Kasumi-1 (cell line): ENCODE measurements around the gene LARP7.
"Not testable (repeated sequence)": the region's sequence is repeated elsewhere in the genome, so short reads cannot be mapped to it uniquely, and the experiment has no call there.

Experiments
- DNase-seq, 2 experiments: peaks; one replicate each; lab custom pipeline; 2025; lab: John Stamatoyannopoulos, UW

The LARP7 gene

DNA sequence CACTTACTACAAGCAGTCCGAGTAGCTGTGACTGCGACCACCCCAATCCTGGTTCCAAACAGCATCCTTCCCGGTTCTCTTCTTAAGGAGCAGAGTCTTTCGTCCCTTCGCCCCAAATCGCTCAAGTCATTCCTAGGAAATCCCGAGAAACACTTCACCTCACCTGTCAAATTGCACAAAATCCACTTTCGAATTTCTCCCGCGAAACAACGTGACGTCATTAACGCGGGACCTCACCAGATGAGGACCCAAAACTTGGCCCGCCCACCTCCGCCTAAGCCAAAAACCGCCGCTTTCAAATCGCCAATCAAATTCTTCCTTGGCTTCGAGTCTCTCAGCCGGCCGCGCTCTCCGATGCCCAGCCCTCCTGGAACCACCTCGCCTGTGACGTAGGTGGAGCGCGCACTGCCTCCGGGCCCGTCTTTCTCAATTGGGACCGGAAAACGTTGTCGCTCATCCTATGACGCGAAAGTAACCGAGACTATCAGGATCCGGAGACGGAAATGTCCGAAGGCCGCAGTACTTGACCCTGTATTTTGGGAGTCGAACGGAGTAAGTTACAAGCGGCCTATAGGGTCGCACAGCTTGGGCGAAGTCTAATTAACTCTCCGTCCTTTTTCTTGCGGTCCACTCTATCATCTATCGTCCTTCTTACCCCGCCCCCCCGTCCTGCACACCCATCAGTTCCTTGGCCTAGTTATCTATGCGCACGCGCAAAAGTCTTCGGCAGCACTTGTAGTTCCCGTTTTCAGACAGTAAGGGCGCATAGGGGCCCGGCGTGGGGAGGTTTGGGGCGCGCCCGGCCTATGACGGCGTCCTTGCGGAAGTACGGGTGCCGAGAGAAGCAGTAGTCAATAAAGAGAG lies at the start of gene LARP7, which contains the start of gene ZGRF1:
LARP7 (plus strand) TSS at position 456 of the 864 bp plus-strand sequence. CDS start 7,527 bp downstream, outside the sequence.
ZGRF1 (minus strand) TSS at position 222 of the 864 bp plus-strand sequence. CDS start 3,733 bp downstream, outside the sequence.
- peak; percentile 98 for DNase-seq

DNA sequence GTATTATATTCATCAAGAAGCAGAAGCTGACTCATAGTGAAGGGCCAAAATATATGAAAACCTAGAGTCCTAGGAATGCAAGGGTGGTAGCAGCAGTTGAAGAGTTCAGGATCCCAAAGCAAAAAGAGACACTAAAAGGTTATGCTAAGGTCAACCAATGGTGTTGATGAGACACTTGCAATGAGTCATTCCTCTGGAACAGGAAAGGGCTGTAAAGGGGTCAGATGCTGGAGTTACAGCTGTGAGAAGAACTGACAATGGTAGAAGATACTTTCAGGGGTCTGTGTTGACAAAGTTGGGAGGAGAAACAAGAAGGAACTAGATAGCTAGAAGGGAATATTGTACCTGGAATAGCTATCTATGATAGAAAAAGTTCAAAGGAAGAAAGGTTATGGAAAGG lies 47.7 kb upstream of the LARP7 start:
- peak in 1 of 2 experiments; percentile 3 for DNase-seq

DNA sequence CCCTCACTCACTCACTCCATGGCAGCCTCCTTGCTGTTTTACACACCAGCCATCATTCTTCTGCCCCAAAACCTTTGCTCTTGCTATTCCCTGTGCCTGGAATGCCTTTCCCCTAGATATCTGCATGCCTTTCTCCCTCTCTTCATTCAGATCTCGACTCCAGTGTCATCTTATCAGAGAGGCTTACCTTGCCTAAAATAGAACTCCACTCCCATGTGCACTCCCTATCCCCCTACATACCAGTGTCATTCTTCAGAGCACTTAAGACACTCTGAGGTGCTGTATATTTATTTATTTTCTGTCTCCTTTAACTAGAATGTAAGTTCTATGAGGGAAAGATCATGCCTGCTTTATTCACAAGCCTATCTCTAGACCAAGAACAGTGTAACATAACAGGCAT lies 45.4 kb upstream of the LARP7 start:
- no peak for DNase-seq

DNA sequence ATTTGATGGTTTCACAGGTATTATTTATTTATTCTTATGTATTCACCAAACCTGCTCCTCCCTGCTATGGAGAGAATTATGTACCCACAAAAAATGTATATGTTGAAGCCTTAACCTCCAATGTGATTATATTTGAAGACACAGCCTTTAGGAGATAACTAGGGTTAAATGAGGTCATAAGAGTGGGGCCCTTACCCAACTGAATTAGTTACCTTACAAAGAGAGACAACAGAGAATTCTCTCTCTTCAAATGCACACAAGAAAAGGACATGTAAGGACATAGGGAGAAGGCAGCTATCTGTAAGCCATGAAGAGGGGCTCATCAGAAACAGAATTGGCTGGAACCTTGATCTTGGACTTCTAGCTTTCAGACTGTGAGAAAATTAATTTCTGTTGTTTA lies 44.2 kb upstream of the LARP7 start:
- no peak for DNase-seq

DNA sequence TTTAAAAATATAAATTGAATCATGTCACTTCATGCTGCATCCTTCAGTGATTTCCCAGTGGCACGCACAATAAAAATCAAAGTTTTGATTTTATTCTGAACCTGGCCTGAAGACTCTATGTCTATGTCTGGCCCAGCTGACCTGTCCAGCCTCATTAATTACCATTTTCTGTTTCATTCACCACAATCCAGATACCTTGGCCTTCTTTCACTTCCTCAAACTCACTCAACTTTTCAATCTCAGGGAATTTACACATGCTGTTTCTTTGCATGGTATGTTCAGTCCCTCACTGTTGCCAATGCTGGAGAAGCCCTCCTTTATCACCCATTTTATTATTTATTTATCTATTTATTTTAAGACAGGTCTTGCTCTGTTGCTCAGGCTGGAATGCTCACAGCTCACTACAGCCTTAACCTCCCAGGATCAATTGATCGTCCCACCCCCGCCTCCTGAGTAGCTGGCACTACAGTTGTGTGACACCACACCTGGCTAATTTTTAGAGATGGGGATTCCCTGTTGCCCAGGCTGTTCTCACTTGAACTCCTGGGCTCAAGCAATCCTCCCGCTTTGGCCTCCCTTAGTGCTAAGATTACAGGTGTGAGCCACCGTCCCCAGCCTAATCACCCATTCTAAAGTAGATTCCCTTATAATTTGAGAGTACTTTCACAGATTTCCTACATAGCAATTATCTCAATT lies 43.4 kb upstream of the LARP7 start:
- no peak for DNase-seq

DNA sequence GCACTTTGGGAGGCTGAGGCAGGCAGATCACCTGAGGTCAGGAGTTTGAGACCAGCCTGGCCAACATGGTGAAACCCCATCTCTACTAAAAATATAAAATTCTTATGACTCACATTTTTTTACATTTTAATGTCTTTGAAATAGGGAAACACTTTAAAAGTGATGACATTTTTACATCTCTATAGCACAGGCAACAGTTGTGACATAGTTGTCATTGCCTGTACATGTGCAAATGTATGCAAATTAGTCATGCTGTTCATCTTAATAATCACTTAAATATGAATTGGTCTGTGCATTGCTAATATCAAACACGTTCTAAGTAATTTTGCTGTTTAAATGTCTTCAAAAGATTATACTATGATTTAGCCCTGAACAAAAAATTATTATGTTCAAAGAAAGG lies 42.0 kb upstream of the LARP7 start:
- DNase-seq, result no peak

DNA sequence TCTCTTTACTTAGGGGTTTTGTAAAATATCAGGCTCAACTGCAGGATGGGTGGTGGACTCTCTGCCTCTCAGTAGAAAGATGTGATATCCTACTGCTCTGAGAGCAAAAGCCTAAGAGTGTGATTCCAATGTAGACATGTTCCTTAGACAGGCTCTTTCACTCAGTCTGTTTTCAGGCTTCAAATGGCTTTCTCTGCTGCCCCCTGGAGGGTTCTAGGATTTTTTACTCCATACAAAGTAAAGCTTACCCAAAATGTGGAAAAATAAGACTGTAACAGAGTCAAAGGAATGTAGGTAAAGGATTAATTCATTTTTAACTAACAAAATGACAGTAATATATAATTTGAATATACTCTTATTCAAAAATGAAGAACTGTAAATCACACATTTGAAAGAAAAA lies 32.4 kb upstream of the LARP7 start:
- DNase-seq, result peak; percentile 70 to 77

DNA sequence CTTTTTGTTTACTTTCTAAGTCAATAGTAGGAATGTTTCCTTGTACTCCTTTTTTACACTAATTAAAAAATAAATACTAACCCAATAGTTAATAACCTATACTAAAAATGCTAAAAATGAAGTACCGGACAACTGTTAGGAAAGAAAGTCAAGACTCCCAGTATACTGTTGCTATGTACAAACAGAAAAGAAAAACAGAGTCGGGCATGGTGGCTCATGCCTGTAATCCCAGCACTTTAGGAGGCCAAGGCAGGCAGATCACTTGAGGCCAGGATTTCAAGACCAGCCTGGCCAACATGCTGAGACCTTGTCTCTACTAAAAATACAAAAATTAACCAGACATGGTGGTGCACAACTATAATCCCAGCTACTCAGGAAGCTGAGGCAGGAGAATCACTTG lies 24.1 kb upstream of the LARP7 start:
- DNase-seq, result not testable (repeated sequence)

DNA sequence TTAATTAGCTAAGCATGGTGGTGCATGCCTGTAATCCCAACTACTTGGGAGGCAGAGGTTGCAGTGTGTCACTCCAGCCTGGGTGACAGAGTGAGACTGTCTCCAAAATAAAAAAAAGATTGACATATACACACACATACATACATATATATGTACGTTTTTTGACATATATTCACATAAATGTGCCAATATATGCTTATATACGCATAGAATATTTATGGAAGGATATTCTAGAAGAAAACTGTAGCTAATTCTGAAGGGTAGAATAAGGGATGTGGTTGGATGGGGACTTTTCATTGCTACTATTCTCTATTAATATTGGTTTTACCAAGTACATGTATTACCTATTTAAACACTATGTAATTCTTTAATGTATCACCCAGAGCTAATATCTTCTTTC lies 20.0 kb upstream of the LARP7 start:
- DNase-seq, result no peak

DNA sequence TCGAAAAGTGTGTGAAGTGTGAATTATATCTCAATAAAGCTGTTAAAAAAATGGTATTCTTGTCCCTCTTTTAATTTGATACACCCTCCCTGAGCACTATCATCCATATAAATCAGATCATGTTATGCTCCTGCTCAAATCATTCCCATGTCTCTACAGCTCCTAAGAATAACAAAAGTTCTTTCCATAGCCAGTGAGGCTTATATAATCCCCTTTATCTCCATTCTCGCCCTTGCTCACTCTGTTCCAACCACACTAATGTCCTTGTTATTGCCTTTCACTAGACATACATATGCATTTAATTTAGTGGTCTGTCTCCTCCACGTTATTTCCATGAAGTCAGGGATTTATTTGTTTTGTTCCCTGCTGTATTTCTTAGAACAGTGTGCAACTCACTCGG lies 10.7 kb upstream of the LARP7 start:
- no peak for DNase-seq

DNA sequence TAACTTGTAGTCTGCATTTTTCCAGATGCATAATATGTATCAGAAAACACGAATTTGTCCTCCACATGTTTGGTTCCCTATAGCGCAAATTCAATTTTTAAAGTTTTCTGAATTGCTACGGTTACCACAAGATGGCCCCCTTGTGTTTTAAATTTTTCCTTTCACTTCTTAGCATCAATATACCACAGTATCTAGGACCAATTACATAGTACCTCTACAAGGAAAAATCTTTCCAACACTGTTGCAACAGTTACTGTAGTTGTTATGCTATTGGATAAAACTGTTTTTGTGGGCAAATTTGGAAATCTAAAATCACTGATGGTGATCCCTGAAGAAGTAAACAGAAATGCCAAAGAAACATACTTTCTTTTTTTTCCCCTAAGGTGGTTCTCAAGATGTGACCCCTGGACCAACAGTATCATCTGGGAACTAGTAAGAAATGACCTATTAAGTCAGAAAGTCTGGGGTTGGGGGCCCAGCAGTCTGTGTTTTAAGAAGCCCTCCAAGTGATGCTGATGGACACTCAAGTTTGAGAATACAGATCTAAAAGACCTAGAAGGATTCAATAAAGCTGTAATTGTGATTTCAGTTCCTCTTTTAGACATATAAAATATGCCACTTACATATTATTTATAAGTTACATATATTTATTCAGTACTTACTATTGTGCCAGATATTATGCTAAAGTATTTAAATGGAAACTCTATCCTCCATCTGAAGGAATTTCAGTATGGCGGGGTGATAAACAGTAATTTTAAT lies 3.3 kb upstream of the LARP7 start:
- peak; percentile 70 to 82 for DNase-seq

DNA sequence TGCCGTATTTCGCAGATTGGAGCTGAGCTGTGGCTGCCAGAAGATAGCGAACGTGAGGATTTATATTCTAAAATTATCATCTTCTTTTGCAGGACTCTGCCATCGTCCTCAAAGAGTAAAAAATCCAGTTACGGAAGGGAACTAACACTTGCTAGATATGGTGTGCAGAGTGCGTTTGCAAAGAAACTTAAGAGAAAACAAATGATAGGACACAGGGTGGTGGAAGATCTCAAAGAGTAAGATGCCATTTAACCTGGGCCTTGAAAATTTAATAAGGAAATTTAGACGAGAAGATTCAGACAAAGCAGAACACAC lies 566 bp downstream of the LARP7 start:
- DNase-seq, result no peak

DNA sequence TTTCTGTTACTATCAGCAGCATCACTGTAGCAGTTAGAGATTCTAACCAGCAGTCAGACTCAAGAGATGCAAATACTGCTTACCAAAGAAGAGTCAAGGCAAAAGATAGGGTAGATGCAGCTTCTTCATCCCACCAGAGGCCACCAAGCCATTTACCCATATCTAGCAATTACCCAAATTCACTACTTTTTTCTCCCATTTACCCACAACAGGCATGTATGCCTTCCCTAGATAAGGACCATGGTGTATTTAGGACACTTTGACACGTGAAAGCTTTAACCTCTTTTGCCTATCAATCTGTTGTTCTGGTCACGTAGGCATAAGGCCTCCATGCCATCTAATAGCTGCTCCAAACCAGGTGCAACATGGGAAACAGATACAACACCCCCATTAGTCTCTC lies 5.6 kb downstream of the LARP7 start:
- DNase-seq, result no peak

DNA sequence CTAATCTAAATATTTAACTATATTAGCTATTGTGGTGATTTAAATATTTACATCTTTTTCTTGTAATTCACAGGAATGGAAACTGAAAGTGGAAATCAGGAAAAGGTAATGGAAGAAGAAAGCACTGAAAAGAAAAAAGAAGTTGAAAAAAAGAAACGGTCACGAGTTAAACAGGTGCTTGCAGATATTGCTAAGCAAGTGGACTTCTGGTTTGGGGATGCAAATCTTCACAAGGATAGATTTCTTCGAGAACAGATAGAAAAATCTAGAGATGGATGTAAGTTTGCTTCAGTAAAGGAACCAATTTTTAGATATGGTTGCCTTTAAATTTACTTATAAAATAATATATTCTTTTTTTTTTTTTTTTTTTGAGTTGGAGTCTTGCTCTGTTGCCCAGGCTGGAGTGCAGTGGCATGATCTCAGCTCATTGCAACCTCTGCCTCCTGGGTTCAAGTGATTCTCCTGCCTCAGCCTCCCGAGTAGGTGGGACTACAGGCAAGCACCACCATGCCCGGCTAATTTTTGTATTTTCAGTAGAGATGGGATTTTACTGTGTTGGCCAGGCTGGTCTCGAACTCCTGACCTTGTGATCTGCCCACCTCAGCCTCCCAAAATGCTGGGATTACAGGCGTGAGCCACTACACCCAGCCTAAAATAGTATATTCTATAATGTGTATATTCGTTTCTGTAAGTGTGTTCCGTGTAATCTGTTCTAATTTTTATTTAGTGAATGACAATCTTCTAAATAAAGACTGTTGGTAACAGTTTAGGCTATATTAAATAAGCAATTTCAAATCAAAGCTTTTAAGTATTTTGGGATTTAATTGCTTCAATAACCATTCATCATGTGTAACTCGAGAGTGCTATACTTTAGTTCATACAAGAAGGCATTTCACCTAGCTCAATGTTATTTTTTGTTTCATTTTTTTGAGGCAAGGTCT lies 7.9 kb downstream of the LARP7 start:
- not testable (repeated sequence) for DNase-seq

DNA sequence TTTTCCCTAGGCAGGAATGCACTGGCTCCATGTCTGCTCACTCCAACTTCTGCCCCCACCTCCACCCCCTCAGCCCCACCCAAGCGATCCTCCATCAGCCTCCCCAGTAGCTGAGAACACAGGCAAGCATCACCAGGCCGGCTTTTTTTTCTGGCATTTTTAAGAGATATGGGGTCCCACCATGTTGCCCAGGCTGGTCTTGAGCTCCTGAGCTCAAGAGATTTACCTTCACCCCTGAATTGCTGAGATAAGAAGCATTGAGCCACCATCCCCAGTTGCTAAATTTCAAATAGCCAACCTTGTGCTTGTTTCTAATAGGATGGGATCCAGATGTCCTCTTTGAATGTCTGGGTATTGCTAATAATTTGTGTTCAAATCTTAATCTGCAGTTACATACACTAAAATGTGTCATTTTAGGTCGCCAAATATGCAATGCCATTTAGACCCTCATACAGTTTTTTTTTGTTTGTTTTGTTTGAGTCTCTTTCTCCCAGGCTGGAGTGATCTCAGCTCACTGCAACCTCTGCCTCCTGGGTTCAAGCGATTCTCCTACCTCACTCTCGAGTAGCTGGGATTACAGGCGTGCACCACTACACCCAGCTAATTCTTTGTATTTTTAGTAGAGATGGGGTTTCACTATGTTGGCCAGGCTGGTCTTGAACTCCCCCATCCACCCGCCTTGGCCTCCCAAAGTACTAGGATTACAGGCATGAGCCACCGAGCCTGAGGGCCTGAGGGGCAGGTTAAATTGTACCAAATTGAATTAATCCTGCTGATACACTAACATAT lies 8.8 kb downstream of the LARP7 start:
- DNase-seq, result no peak

DNA sequence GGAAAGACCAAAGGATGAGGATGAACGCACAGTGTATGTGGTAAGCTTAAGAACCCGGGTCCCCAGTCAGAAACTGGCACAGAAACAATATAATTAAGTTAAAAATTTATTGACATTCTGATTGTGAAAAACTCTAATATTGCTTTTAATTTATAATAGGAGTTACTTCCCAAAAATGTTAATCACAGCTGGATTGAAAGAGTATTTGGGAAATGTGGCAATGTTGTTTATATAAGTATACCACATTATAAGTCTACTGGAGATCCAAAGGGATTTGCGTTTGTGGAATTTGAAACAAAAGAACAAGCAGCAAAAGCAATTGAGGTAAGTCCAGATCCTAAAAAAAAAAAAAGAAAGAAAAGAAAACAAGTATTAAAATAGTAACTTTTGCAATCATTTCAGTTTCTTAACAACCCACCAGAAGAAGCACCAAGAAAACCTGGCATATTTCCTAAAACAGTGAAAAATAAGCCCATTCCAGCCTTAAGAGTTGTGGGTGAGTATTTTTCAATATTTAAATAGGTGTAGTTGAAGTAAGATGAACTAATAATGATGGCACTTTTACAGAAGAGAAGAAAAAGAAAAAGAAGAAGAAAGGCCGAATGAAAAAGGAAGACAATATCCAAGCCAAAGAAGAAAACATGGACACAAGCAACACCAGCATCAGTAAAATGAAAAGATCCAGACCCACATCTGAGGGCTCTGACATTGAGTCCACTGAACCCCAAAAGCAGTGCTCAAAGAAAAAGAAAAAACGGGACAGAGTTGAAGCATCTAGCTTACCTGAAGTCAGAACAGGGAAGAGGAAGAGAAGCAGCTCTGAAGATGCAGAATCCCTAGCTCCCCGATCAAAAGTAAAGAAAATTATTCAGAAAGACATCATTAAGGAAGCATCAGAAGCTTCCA lies 9.9 kb downstream of the LARP7 start:
- DNase-seq, result no peak

DNA sequence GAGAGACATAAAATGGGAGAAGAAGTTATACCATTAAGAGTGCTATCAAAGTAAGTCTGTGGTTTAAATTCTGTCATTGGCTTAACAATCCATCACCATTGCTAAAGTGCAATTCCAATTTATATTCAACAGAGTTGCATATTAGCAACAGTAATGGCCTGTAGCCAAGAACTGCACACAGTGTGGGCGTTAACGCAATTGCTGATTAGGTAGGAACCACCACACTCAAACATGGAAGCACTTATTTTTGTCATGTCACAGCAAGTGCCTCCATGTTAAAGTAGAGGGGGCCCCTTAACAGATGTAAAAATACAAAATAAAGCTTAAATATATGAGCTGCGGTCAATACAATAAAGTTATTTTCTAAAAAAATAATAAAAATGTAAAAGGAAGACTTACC lies 10.8 kb downstream of the LARP7 start:
- no peak for DNase-seq

DNA sequence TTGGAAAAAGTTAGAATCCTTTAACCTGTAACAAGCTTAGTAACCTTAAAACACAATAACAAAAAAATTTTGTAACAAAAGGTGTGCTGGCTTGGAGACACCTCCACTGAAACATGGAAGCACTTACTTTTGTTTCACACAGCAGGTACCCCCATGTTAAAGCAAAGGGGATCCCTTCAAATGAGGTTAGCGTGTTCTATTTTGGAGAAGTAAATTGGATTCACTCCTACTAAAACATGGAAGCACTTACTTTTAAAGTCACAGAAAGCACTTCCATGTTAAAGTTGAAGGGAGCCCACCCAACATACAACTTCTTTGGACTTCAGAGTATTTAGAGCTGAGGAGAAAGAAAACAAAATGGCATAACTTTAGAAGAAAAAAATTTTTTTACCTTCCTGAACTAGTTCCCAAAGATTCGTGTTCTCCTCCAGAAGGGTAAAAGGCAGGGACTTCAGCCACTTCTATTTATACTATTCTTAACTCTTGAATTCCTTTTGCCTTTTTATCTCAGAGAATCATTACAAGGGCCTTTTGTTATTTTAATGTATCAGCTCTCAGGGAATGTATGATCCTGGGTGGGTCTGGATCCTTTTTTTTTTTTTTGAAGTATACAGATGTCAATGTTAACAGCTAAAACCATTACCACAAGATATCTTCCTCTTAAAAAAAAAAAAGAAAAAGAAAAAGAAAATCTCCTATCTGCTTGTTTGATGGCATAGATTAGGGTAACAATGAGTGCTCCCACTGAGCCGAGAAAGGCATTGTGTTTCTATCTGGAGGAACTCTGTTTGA lies 11.5 kb downstream of the LARP7 start:
- DNase-seq, result no peak

DNA sequence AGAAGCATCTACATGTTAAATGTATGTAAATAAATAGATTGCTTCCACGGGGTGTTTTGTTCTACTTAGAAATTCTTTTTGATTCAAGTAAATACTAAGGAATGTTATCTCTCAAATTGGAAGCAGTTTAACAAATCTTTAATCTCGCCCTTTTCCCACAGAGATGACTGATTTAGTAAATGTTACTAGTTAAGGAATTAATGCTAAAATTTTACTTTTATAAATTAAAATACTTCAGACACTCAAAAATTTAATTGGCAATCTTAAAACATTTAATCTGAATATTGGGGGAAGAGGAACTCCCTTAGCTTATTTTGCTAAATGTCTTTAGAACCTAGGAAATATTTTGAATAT lies 12.1 kb downstream of the LARP7 start:
- no peak for DNase-seq
